HL-60 (cell line): ENCODE data around the gene CST5.

ENCODE experiments used
- CTCF ChIP-seq: IDR thresholded peaks from one replicate; pipeline ENCODE4 v1.5.1; 2011; ENCODE audit warnings: low read length, control low read depth, inconsistent platforms; ENCODE audit not compliant: insufficient read depth
- GABPA ChIP-seq: IDR thresholded peaks from 2 replicates; pipeline ENCODE4 v1.6.1; 2012; ENCODE audit warnings: low read depth
- POLR2AphosphoS5 ChIP-seq: IDR thresholded peaks from 2 replicates; pipeline ENCODE4 v1.6.1; 2012; ENCODE audit warnings: low read depth
- REST ChIP-seq: IDR thresholded peaks from 2 replicates; pipeline ENCODE4 v1.6.1; 2012; ENCODE audit warnings: low read depth; ENCODE audit not compliant: insufficient replicate concordance
- SPI1 ChIP-seq: IDR thresholded peaks from 2 replicates; pipeline ENCODE4 v1.6.1; 2012; ENCODE audit warnings: low read depth, mild to moderate bottlenecking, borderline replicate concordance

- TF ChIP-seq CTCF (no peak), POLR2AphosphoS5 (no peak), SPI1 (no peak), GABPA (no peak), REST (no peak)
Observed at GRCh38 chr20:23879811-23880374, 345 bp upstream of the CST5 start.
